Esophagus mucosa (tissue), 1 donor: ENCODE measurements around the gene PFDN2. TPM values are rescaled to one million over a fixed set of nuclear protein-coding genes. Genes with fewer than 3 reads are reported as not detected.
"Not testable (repeated sequence)": the region's sequence is repeated elsewhere in the genome, so short reads cannot be mapped to it uniquely, and the experiment has no call there.

Source experiments
- ATAC-seq: fragments of 200-7000 bp; cut with Tn5 transposase; one replicate; pipeline ENCODE4 v1.9.1; 2020
- total RNA-seq: library from RNA; stranded (reverse); gene quantifications from one replicate; pipeline ENCODE4 v1.2.4, GENCODE V29; 2023
- donor health status: DM: yes; HTN: yes; CAD: no.

Gene PFDN2
- total RNA-seq, 1 donor from 2014 or later: 46.2 TPM

DNA sequence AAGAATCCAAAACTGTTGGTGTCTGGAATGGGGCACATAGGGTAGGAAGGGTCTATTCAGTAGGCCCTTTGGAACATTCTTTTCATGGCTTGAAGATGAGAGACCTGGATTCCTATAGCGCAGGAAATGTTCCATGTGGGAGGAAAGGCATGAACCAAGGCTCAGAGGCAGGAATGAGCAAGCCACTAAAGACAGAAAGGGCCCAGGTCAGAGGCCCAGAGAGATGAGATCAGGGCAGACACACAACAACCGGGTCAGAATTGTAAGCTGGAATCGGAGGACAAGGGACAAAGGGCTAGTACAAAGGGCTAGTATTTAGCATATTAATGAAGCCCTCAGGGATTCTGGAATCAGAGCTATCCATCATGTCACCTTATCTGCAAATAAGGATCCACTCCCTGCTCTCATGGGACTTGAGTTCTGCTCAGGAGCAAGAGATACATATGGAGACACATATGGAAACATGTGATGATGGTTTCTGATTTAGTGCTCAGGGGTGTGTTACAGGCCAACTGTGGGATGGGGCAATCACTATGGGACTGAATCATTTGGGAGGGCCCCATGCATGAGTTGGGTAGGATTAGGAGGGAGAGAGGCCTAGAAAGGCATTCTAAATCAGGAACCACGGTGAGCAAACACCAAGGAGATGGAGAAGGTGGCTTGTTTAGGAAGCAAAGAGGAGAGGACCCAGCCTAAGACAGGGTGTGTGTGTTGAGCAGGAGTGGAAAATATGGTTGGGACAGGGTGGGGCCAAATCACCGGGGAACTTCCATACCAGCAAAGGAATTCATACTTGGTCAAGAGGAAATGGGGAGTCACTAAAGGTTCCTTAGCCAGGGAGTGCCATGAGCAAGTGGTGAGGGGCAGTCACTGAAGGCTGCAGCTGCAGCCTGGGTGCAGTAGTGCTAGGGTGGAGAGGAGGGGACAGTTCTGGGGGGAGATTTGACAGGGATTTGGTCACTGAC is 37.1 kb downstream of the PFDN2 start:
- peak; percentile 56 for ATAC-seq

DNA sequence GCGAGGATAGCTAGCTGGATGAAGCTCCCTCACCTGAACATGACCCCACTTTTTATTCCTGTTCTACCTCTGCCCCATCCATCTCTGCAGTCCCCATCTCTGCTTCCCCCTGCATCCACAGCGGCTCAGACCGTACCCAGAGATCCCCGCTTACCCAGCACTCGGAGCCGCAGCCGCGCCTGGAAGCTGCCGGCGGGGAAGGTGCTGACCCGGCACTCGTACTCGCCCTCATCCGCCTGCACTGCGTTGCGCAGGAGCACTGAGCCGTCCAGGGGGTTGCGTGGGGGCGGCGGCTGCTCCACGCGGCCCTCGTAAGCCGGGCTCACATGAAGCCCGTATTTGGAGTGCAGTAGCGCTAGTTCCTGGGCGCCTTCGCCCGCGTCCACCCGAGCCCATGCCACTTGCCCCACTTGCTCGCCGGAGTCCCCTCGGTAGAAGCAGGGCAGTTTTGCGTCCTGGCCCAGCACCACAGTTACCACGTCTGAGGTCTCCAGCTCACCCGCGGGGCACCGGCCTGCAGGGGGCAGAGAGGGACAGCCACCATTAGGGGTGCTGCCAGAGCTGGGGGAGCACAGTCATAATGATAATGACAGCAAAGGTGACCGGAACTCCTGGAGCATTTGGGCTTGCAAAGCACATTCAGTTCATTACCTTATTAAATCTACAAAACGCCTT is 38.3 kb downstream of the PFDN2 start:
- ATAC-seq: no peak

DNA sequence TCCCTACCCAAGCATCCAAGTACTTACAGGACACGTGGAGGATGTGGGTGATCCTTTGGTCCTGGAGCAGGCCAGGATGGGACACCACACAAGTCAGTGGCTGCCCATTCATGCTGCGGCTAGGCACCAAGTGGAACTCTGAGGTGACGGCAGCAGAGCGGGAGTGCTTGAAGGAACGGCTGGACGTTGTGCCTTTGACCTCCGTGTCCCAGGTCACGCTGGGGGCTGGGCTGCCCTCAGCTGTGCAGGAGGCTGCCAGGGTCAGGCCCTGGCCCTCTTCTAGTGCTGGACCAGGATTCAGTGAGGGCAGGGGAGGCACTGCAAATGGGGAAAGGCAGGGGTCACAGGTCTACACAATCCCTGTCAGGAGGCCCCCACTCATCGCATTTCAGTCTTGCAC is 40.4 kb downstream of the PFDN2 start:
- ATAC-seq: no peak

DNA sequence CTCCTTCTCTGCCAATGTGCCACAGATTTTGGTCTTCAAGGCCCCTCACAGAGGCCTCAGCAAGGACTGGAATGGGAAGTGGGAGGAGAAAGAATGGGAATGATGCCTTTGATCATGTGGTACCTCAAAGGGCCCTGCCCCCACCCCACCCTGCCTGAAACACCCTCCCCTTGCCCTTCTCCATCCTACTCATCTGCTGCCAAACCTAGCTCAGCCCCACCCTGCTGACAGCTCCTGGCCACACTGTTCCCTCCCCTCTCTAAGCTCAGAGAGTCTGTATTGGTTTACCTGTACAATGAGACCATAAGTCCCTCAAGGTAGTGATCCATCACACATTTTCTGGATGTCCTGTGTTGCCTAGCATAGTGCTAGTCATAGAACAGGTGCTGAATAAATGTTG is 41.4 kb downstream of the PFDN2 start:
- ATAC-seq: peak; percentile 55

DNA sequence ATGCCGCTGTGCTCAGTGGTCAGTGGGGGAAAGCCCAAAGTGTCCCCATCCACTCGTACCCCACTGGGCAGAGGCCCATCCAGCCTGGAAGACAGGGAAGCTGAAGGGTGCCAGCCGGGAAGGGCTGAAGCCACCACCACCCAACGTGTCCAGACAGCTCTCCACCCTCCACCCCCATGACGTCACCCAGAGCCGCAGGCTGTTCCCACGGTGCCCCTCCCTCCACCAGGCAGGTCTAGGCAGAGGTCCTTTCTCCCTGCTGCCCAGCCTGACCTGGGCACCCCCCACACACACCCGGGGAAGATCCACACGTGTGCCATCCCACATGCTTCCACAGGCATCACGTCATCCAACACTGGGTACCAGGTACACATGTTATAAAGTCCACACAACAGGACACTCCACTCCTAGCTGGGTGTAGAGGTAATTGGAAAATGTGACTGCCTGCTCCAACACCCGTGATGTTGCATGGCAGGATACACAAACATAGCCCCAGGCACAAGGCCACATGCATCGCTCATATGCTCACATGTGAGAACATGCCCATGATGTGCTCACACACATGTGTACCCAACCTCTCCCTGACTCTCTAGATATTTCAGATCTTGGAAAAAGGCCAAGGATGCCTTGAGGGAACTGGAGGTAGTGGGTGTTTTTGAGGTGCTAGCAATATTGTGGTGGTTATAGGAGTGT is 43.0 kb downstream of the PFDN2 start:
- peak; percentile 83 for ATAC-seq

- ATAC-seq: peak; percentile 82
Measured at GRCh38 chr1:161073474-161074121, 44.2 kb downstream of the PFDN2 start.

DNA sequence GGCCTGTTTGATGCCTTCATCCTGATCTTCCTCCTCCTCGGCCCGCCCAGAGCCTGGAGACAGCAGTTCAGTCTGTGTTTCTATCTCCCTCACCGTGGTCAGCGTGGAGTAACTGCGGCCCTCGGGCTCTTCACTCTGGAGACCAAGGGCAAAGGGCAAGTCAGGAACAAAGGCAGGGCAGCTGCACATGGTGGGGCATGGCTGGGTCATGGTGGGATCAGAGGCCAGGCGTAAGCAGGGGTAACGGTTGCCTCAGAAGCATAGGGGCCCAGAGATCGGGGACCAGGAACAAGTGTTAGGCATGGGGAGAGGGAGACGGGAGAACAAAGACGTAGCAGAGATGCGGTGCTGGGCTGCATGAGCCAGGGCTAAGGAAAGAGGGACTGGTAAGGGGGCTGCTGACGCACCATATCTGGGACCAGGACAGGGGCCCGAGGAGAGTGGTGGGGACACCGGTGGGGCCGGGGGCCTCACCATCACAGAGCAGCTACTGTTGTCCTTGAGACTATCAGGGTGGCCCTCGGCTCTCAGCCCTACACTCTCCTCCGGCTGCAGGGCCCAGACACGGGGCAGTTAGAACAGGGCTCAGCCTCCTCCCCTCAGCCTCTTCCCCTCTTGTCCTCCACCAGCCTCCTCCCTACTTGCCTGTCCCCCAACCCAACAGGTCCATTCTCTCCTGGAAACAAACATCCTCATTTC is 44.9 kb downstream of the PFDN2 start:
- no peak for ATAC-seq

DNA sequence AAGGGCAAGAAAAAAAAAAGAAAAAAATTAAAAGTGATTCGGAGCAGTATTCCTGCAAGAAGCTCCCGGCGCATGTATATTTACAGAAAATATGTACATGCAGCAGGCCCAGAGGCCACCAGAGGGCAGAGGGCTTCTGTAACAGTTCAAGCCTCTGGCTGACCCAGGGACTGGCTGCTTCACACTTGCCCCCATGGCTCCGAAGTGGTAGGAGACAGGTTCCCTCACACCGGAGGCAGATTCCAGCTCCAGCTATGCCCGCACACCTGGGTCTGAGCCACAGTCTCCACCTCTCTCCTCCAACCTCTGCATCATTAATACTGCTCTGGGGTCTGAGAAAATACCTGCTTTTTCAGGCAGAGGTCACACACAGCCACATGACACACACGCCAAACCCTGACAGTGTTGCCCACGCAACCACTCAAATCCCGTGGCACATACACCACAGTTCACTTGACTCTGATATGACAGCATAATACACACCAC is 45.9 kb downstream of the PFDN2 start:
- ATAC-seq: no peak

DNA sequence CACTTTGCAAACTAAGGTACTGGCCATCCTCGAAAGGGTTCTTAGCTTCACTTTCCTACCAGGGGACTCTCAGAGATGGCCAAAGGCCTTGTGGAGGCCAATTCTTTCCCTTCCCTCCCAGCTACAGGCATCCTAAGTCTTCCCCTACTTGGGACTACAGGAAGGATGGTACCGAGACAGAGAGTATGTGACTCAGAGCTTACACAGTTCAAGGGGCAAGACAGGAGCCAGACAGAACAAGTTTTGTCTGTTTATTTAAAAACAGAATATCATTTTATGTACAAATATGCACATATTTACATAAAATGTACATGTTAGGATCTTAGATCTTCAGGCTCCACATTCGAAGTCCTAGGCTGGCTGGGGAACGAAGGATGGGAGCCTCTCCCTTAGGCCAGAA is 47.1 kb downstream of the PFDN2 start:
- ATAC-seq: no peak

GRCh38 chr1:161069731-161070270 is 48.0 kb downstream of the PFDN2 start, which contains the start of gene ARHGAP30:
TSS of gene ARHGAP30 (minus strand) at chr1:161069891. CDS start at chr1:161069624, 267 bp downstream.
- ATAC-seq: peak; percentile 18

DNA sequence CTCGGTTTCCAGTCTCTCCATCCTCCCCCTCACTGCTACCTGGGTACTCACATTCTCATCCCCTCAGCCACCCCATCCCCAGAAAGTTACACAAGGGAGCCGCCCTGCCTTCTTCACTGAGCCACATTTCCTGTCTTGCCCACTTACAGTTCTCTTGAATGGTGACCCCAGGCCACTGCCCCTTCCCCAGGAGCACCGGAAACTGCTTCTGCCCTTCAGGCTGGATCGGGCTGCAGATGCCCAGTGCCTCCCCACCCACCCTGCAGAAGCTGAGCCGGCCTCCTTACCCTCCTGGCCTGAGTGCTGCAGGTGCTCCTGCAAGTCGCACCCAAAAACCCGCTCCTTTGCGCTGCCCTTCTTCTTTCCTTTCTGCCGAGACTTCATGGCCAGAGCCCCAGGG is 48.6 kb downstream of the PFDN2 start:
- no peak for ATAC-seq

- ATAC-seq: peak; percentile 74
Measured at GRCh38 chr1:161068306-161069234, 49.3 kb downstream of the PFDN2 start.

DNA sequence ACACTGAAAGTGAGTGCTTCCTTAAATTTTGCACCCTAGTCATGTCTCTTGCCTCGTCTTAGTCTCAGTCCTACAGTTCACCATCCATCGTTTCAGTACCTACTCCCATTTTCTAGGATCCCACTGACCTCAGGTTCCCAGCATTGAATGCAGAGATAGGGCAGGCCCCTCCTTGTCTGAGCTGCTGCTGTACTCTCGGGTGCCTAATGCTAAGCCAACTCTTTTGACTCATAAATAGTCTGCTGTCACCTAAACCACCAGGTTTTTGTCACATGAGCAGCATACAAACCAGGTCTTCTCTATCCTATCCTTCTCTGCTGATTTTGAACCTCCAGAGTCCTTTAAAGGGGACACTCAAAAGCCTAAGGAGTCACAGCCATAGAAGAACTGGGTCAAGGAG is 51.1 kb downstream of the PFDN2 start:
- ATAC-seq: no peak

GRCh38 chr1:161065681-161066080 is 52.2 kb downstream of the PFDN2 start:
- ATAC-seq: not testable (repeated sequence)

DNA sequence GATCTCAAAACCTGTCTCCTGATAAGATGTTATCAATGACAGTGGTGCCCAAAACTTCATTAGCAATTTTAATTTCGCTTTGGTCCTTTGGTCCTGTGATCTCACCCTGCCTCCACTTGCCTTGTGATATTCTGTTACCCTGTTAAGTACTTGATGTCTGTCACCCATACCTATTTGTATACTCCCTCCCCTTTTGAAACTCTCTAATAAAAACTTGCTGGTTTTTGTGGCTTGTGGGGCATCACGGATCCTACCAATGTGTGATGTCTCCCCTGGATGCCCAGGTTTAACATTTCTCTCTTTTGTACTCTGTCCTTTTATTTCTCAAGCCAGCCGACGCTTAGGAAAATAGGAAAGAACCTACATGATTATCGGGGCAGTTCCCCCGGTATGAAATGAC is 53.9 kb downstream of the PFDN2 start:
- ATAC-seq: not testable (repeated sequence)

DNA sequence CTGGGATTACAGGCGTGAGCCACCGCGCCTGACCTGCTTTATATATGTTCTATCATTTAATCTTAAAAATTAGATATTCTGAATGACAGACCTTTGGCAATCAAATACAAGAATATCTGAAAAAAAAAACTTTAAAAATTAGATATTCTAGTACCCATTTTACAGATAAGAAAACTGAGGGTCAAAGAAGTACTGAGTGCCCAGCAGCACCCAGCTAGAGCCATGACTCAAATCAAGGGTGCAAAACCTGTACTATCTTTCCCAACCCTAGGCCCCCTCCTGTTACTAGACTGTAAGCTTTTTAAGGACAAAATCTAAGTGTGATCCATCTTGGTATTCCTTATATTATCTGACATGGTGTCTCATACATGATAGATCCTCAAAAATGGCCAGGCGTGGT is 56.4 kb downstream of the PFDN2 start:
- peak; percentile 27 for ATAC-seq

DNA sequence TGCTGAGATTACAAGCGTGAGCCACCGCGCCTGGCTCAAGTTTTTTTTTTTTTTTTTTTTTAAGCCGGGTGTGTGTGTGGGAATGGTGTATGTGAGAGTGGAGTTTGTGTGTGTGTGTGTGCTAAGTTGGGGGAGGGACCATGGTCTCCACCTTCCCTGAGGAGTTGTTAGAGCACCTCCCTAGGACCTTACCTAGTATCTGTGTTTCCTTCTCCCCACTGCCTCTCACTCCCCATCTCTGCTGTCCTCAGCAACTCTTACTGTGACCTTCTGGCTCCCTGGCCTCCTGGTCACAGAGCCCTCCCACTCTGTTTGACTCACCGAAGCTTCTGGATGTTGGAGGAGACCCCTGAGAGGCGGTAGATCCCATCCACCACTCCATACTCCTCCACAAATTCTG is 58.5 kb downstream of the PFDN2 start:
- peak; percentile 53 for ATAC-seq

DNA sequence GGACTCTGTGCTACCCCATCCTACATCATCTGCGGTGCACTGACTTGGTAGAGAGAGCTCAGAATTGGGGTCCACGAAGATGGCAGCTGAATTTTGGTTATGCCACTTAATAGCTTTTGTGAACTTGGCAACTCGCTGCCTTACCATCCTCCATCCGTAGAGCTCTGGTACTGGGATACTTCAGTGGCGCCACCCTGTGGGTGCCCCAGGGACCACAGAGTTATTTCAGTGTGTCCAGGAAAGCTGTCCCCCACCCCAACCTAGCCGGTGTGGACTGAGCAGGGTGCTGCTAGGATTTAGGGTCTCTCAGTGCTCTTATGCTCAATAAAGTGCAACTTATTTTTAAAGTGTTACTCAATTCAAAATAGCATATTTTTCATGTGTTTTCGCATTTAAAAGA is 63.0 kb downstream of the PFDN2 start:
- ATAC-seq: no peak

- peak; percentile 10 for ATAC-seq
Measured at GRCh38 chr1:161054232-161054631, 63.6 kb downstream of the PFDN2 start.

DNA sequence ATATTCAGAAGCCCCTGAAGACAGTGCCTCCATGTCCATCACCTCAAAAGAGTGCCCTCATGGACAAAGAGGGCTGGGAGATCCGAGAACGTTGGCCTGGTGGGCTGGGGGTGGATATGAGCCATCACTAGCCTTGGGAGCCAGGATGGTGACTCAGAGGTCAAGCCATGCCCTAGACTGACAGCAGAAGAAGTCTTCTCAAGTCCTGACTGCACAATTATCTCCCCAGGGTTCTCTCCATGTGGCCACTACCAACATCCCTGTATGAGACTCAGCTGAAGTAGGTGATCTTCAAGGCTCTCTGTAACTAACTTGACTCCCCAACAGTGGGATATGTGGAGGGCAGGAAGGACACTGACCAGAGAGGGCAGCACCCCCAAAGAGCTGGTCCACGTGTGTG is 64.9 kb downstream of the PFDN2 start:
- peak; percentile 4 for ATAC-seq
